ENCODE measurements around the gene SECTM1.

Gene SECTM1

GRCh38 chr17:82358465-82359350 lies 25.1 kb upstream of the SECTM1 start, which contains the start of gene TEX19:
TEX19 (plus strand) TSS chr17:82359247; CDS start chr17:82362151, 2,904 bp downstream.
- Mint-ChIP-seq H3K9me3 (no peaks in the 10 kb centered on the region), H3K4me3 (no peak within 1 kb of the TSS), H3K4me1 (peaks cover 26% of the 10 kb centered on the region), H3K27ac (peak within 1 kb of the TSS in 1 of 3 experiments; percentile 3), H3K27me3 (ENCODE audit: low read depth) (peaks cover 22% of the 10 kb centered on the region), H3K36me3 (ENCODE audit: low read depth) (no peaks in the 10 kb centered on the region)
- no peak for TF ChIP-seq CTCF (IDR thresholded peaks at IDR 0.05; ENCODE audit: unreplicated experiment in 3 of 3)

- H3K27ac Mint-ChIP-seq, result no peak overlapping the region
- TF ChIP-seq CTCF (IDR thresholded peaks at IDR 0.05; ENCODE audit: unreplicated experiment in 3 of 3), result no peak
- no peaks in the 10 kb centered on the region for H3K9me3 Mint-ChIP-seq
- H3K36me3 Mint-ChIP-seq (ENCODE audit: low read depth), result no peaks in the 10 kb centered on the region
- no peak overlapping the region for H3K4me3 Mint-ChIP-seq
- peaks cover 26% of the 10 kb centered on the region for H3K4me1 Mint-ChIP-seq
- H3K27me3 Mint-ChIP-seq (ENCODE audit: low read depth), result peaks cover 18% of the 10 kb centered on the region
Measured at GRCh38 chr17:82357394-82357793, 23.8 kb upstream of the SECTM1 start.

- H3K36me3 Mint-ChIP-seq (ENCODE audit: low read depth), result no peaks in the 10 kb centered on the region
- no peaks in the 10 kb centered on the region for H3K9me3 Mint-ChIP-seq
- peaks cover 19% of the 10 kb centered on the region for H3K27me3 Mint-ChIP-seq (ENCODE audit: low read depth)
- H3K4me3 Mint-ChIP-seq, result peak overlapping the region; percentile 41 to 60 (median 43)
- peak overlapping the region in 2 of 3 experiments; percentile 57 to 76 for H3K27ac Mint-ChIP-seq
- peaks cover 27% of the 10 kb centered on the region for H3K4me1 Mint-ChIP-seq
- TF ChIP-seq CTCF (IDR thresholded peaks at IDR 0.05; ENCODE audit: unreplicated experiment in 3 of 3), result no peak
Measured at GRCh38 chr17:82356845-82357355, 23.3 kb upstream of the SECTM1 start.

- H3K4me1 Mint-ChIP-seq, result peaks cover 35% of the 10 kb centered on the region
- H3K27ac Mint-ChIP-seq, result no peak overlapping the region
- no peak overlapping the region for H3K4me3 Mint-ChIP-seq
Measured at GRCh38 chr17:82355770-82356427, 22.3 kb upstream of the SECTM1 start.

GRCh38 chr17:82354804-82355308 lies 21.3 kb upstream of the SECTM1 start:
- no peaks in the 10 kb centered on the region for H3K36me3 Mint-ChIP-seq (ENCODE audit: low read depth)
- H3K9me3 Mint-ChIP-seq, result no peaks in the 10 kb centered on the region
- H3K4me3 Mint-ChIP-seq, result no peak overlapping the region
- no peak overlapping the region for H3K27ac Mint-ChIP-seq
- no peak for TF ChIP-seq CTCF (IDR thresholded peaks at IDR 0.05; ENCODE audit: unreplicated experiment in 3 of 3)
- H3K27me3 Mint-ChIP-seq (ENCODE audit: low read depth), result peaks cover 15% of the 10 kb centered on the region
- peaks cover 35% of the 10 kb centered on the region for H3K4me1 Mint-ChIP-seq

More at GRCh38 chr17:82355770-82356427, 22.3 kb upstream of the SECTM1 start:
- peaks cover 15% of the 10 kb centered on the region for H3K27me3 Mint-ChIP-seq (ENCODE audit: low read depth)
- no peak for TF ChIP-seq CTCF (IDR thresholded peaks at IDR 0.05; ENCODE audit: unreplicated experiment in 3 of 3)
- H3K9me3 Mint-ChIP-seq, result no peaks in the 10 kb centered on the region
- H3K36me3 Mint-ChIP-seq (ENCODE audit: low read depth), result no peaks in the 10 kb centered on the region

All from nephron (organoid).